RWPE1 (cell line): Measurements from ENCODE around the gene ITM2B.

Experiments used
- CTCF ChIA-PET: fragments of 350-600 bp; sonication (Branson Sonifier 250); formaldehyde crosslinking; extraction: SDS; loops from one replicate; lab custom pipeline; 2021; lab: Yijun Ruan, JAX
- POLR2A ChIA-PET: fragments of 400-600 bp; formaldehyde crosslinking; extraction: SDS; loops from one replicate; lab custom pipeline; 2020; ENCODE audit warnings: antibody characterized with exemption; ENCODE audit not compliant: low non-redundant PET; lab: Yijun Ruan, JAX
- DNase-seq: peaks from one replicate; pipeline ENCODE4 v3.0.0; 2012; ENCODE audit warnings: low spot score
- H3K27ac ChIP-seq: fragments of 450-650 bp; 2 replicates; pipeline ENCODE4 v1.5.1; 2017
- TF ChIP-seq, protein P1 (sequence below): fragments of 450-650 bp; conservative IDR thresholded peaks from 2 replicates; pipeline ENCODE4 v1.5.1; 2017; ENCODE audit warnings: low read depth, mild to moderate bottlenecking

Gene ITM2B

DNA sequence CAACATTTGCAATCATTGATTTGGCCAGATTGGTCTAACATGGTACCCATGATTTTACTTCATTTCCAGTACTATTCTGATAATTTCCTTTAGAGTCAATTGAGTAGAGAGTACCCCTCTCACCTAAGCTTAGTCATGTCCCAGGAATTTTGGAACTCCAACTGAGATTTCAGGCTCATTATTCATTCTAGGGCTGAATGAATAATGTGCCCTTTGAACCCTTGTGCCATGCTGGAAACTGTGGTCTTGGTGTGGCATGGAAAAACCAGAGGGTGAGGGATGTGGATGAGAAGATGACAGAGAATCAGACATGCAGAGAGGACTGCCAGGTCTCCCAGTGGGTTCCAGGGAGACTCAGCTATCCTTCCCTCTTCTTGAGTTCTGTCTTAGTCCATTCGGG is 30.2 kb downstream of the ITM2B start:
- no peak overlapping the region for H3K27ac ChIP-seq
- CTCF ChIA-PET, result interaction anchor here (0.6 kb wide), 1 partner anchor 43 kb away, joined by 3 read pairs; no protein-coding TSS in a partner anchor
- peak; percentile 15 for DNase-seq
- POLR2A ChIA-PET, result no interaction called here
- TF ChIP-seq, protein P1, sequence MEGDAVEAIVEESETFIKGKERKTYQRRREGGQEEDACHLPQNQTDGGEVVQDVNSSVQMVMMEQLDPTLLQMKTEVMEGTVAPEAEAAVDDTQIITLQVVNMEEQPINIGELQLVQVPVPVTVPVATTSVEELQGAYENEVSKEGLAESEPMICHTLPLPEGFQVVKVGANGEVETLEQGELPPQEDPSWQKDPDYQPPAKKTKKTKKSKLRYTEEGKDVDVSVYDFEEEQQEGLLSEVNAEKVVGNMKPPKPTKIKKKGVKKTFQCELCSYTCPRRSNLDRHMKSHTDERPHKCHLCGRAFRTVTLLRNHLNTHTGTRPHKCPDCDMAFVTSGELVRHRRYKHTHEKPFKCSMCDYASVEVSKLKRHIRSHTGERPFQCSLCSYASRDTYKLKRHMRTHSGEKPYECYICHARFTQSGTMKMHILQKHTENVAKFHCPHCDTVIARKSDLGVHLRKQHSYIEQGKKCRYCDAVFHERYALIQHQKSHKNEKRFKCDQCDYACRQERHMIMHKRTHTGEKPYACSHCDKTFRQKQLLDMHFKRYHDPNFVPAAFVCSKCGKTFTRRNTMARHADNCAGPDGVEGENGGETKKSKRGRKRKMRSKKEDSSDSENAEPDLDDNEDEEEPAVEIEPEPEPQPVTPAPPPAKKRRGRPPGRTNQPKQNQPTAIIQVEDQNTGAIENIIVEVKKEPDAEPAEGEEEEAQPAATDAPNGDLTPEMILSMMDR, result no peak

DNA sequence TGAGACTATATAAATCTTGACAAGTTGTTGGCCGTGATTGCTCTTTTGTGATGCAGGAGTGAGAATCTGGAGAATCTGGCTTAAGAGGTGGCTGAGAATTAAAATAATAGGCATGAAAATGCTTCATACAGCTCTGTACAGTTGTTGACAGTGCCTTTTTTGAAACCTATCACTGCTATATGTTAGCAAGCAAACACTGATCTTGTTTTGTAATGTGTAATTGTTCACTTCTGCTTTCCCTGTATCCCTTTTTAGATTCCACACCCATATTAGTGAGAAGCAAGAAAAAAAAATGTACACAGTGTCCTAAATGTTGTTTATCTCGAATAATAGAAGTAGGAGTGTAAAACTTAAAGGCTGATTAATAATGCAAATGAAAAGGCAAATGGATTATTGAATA is 31.1 kb downstream of the ITM2B start:
- ChIA-PET POLR2A (no interaction called here), CTCF (interaction anchor here (0.6 kb wide), 1 partner anchor 11 kb away, joined by 3 read pairs; no protein-coding TSS in a partner anchor)
- no peak for DNase-seq
- TF ChIP-seq, protein P1, result no peak
- H3K27ac ChIP-seq, result no peak overlapping the region

DNA sequence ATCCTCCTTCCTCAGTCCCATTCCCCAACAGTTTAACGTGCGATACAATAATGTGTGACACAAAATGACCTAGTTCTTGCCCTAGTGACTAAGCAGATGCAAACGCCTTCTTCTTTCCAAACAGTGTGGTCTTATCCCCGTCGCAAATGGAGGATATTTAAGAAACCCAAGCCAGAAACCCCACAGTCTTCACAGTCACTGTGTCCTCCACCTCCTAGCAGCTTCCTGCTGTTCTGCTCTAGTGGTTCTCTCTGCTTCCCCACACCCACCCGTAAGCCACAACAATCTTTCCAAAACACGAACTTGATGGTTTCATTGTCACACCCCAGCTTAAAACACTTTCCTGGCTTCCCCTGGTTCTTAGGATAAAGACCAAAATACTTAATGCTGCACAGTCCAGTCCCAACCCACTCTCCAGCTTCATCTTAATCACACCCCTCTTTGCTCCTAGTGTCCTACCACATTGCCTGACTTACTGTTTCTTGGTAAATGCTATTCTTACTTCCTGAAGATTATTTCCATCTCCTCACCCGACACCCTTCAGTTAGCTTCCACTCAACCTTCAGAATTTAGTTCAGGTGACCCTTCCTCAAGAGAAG is 32.3 kb downstream of the ITM2B start:
- POLR2A ChIA-PET, result no interaction called here
- no peak overlapping the region for H3K27ac ChIP-seq
- CTCF ChIA-PET, result interaction anchor here (0.6 kb wide), 1 partner anchor 20 kb away, joined by 7 read pairs; no protein-coding TSS in a partner anchor
- no peak for DNase-seq
- TF ChIP-seq, protein P1, result no peak

DNA sequence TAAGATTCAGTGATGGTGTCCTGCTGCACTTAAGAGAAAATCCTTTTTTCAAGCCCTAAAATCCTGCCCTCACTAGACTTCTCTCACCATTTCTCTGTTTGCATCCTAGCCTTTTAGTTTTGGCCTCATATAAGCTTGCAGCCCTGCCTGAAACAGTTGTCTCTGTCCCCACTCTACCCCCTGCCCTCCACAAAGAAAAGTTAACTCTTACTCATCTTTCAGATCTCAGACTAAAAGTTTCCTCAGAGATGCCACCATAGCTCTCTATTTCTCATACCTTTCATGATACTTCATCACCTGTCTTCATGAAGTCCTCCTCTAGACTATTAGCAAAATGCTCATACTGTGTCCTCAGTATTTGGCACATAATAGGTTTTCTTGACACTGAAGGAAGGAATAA is 33.1 kb downstream of the ITM2B start:
- DNase-seq, result no peak
- no peak overlapping the region for H3K27ac ChIP-seq
- TF ChIP-seq, protein P1, result no peak
- POLR2A ChIA-PET, result no interaction called here
- CTCF ChIA-PET, result no interaction called here

DNA sequence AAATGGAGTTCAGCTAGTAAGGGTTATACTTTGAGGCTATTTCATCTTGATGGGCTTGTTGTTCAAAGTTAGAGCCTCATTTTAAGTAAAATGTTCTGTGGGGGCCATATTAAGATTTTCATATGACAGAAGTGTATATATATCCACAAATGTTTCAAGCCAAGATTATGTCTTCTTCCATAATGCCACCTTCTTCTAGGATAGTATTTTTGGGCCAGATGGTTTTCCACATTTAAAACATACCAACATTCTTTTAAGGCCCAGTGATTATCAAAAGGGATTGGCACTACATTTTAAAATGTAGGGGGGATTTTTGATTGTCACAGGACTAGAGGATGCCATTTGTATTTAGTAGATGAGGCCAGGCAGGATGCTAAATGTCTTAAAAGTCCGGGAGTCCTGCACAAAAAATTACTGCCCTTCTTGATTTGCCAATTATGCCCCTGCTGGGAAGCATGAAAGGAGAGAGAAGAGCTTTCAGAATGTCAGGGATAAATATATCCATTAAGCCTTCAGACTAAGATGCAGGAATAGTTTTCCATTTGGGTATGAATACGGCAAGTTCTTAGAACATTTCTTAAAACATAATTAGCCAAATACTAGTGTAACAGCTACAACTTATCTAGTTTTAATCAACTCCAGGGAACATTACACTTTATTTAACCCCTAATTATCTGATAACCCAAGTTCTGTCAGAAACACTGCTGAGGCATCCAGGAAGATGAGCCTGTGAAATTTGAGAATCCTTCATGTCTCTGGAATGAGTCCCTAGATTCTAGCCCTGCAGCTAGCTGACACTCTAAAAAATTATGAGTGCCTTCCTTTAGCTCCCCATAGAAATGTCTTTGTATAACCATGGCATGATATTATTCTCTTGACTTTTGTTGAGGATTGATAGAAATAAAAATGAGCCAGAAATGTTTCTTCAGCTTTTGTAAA is 34.0 kb downstream of the ITM2B start:
- POLR2A ChIA-PET, result no interaction called here

DNA sequence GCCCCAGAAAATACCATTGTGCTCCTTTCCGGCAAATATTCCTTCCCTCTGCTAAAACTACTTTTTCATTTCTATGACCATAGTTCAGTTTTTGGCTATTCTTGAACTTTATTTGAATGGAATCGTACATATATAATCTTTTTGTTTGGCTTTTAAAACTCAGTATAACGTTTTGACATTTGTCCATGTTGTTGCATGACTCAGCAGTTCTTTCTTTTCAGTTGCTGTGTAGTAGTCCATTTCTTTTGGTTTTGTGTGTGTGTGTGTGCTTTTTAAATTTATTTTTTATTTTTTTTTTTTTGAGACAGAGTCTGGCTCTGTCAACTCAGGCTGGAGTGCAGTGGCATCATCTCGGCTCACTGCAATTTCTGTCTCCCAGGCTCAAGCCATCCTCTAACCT is 35.0 kb downstream of the ITM2B start:
- TF ChIP-seq, protein P1, result no peak
- DNase-seq, result no peak
- CTCF ChIA-PET, result interaction anchor here (1.3 kb wide), 1 partner anchor 141 kb away, joined by 3 read pairs; no protein-coding TSS in a partner anchor
- H3K27ac ChIP-seq, result no peak overlapping the region
- POLR2A ChIA-PET, result no interaction called here

More for the DNA sequence above, 34.0 kb downstream of the ITM2B start:
- DNase-seq, result no peak
- TF ChIP-seq, protein P1, result no peak
- H3K27ac ChIP-seq, result no peak overlapping the region
- CTCF ChIA-PET, result interaction anchor here (0.8 kb wide), 1 partner anchor 172 kb away, joined by 3 read pairs; the partner anchor contains the start of gene MED4
